ENCODE data around the gene KCNH1.

- no peak for TF ChIP-seq CTCF (IDR thresholded peaks at IDR 0.05; ENCODE audit: poor library complexity)
- no peak for TF ChIP-seq EZH2 (IDR thresholded peaks at IDR 0.05; ENCODE audit: borderline replicate concordance)
- no peak for TF ChIP-seq EZH2phosphoT487 (IDR thresholded peaks at IDR 0.05; ENCODE audit: low read depth, severe bottlenecking, unreplicated experiment)
Measured at GRCh38 chr1:210731193-210731592, 402.8 kb downstream of the KCNH1 start.
